Temporal lobe (tissue), 2 donors: Measurements from ENCODE around the gene SDF4. TPM values are rescaled to one million over a fixed set of nuclear protein-coding genes. Genes with fewer than 3 reads are reported as not detected.

Experiments used
- small RNA-seq: library from RNA; depleted of rRNA; stranded (forward); fragments of <200 nt; gene quantifications from one replicate; pipeline ENCODE3, GENCODE V24; 2014; ENCODE audit warnings: low replicate concordance
- total RNA-seq: library from RNA; depleted of rRNA; stranded (reverse); fragments of >200 nt; gene quantifications from one replicate; pipeline ENCODE4 v1.2.3, GENCODE V29; 2014

The SDF4 gene
- total RNA-seq, 1 donor from 2014 or later = 23.8 TPM

Small RNA genes within 50 kb of the gene (small RNA-seq; reads per million reads assigned to genes)
- gene MIR200A (0.48 reads per million, percentile 46 among the genes with 10 or more reads in this experiment), gene MIR200B (1.1 reads per million, percentile 77 among the genes with 10 or more reads in this experiment), gene MIR429 (0.75 reads per million, percentile 66 among the genes with 10 or more reads in this experiment)

Other genes starting within 250 kb of the SDF4 start
- 0.25 TPM for gene PERM1, start 249.9 kb downstream of the SDF4 start, total RNA-seq
- 20.7 TPM for gene HES4, start 231.9 kb downstream of the SDF4 start, total RNA-seq
- gene ISG15, start 218.5 kb downstream of the SDF4 start, total RNA-seq = 3.4 TPM
- 63.9 TPM for gene AGRN, start 211.9 kb downstream of the SDF4 start, total RNA-seq
- not detected for gene RNF223, start 157.7 kb downstream of the SDF4 start, total RNA-seq
- gene C1orf159, start 115.9 kb downstream of the SDF4 start, total RNA-seq = 6.4 TPM
- not detected for gene TTLL10, start 58.1 kb downstream of the SDF4 start, total RNA-seq
- gene TNFRSF18, start 25.4 kb downstream of the SDF4 start, total RNA-seq = not detected
- gene TNFRSF4, start 17.8 kb downstream of the SDF4 start, total RNA-seq = not detected
- 17.7 TPM for gene B3GALT6, start 236 bp upstream of the SDF4 start, total RNA-seq
- gene C1QTNF12, start 14.7 kb upstream of the SDF4 start, total RNA-seq = 0.25 TPM
- 28.3 TPM for gene UBE2J2, start 41.9 kb upstream of the SDF4 start, total RNA-seq
- 2.2 TPM for gene SCNN1D, start 48.4 kb upstream of the SDF4 start, total RNA-seq
- 74.0 TPM for gene ACAP3, start 75.9 kb upstream of the SDF4 start, total RNA-seq
- 8.6 TPM for gene PUSL1, start 76.6 kb upstream of the SDF4 start, total RNA-seq
- 38.4 TPM for gene INTS11, start 92.7 kb upstream of the SDF4 start, total RNA-seq
- gene CPTP, start 92.8 kb upstream of the SDF4 start, total RNA-seq = 10.6 TPM
- 0.49 TPM for gene TAS1R3, start 99.3 kb upstream of the SDF4 start, total RNA-seq
- gene DVL1, start 117.4 kb upstream of the SDF4 start, total RNA-seq = 43.3 TPM
- 11.3 TPM for gene MXRA8, start 126.6 kb upstream of the SDF4 start, total RNA-seq
- gene AURKAIP1, start 143.2 kb upstream of the SDF4 start, total RNA-seq = 35.4 TPM
- 86.1 TPM for gene CCNL2, start 167.3 kb upstream of the SDF4 start, total RNA-seq
- gene MRPL20, start 175.3 kb upstream of the SDF4 start, total RNA-seq = 38.1 TPM
- 0.49 TPM for gene ANKRD65, start 189.3 kb upstream of the SDF4 start, total RNA-seq
- gene VWA1, start 203.7 kb upstream of the SDF4 start, total RNA-seq = 6.4 TPM
- gene ATAD3C, start 217.7 kb upstream of the SDF4 start, total RNA-seq = 0.49 TPM
- 10.8 TPM for gene ATAD3B, start 239.8 kb upstream of the SDF4 start, total RNA-seq